HEK293 (cell line): ENCODE results near the gene SETD1B.
"Not testable (repeated sequence)": the region's sequence is repeated elsewhere in the genome, so short reads cannot be mapped to it uniquely, and the experiment has no call there.

Source experiments
- CTCF ChIA-PET: fragments of 350-600 bp; formaldehyde crosslinking; extraction: SDS; loops from one replicate; lab custom pipeline; 2021; ENCODE audit warnings: antibody characterized with exemption; lab: Yijun Ruan, JAX
- POLR2A ChIA-PET: fragments of 300-600 bp; formaldehyde crosslinking; extraction: SDS; loops from one replicate; lab custom pipeline; 2020; ENCODE audit warnings: antibody characterized with exemption, inconsistent platforms; lab: Yijun Ruan, JAX
- H3K27ac ChIP-seq: fragments of 200-500 bp; sonication (Bioruptor generic); 2 replicates; pipeline ENCODE4 v1.5.1; 2014; ENCODE audit warnings: low read depth, low read length, control low read depth, inconsistent platforms; ENCODE audit errors: extremely low read depth
- H3K36me3 ChIP-seq, 2 experiments: fragments of 200-500 bp in 1 of 2; sonication (Bioruptor generic) in 1 of 2; 1 replicate in 1 of 2; 2 replicates in 1 of 2; pipeline ENCODE4 v1.5.1; 2014 to 2017; ENCODE audit warnings: inconsistent platforms in 2 of 2, low read length in 2 of 2; ENCODE audit not compliant: control insufficient read depth in 2 of 2, insufficient read depth in 1 of 2
- H3K4me1 ChIP-seq: fragments of 200-500 bp; sonication (Bioruptor generic); 2 replicates; pipeline ENCODE4 v1.5.1; 2014; ENCODE audit warnings: mild to moderate bottlenecking, low read length, inconsistent platforms; ENCODE audit not compliant: control insufficient read depth, insufficient read depth
- H3K4me3 ChIP-seq: 2 replicates; pipeline ENCODE4 v1.5.1; 2011; ENCODE audit warnings: low read depth, mild to moderate bottlenecking, control low read depth, low read length, moderate library complexity
- H3K9me3 ChIP-seq: fragments of 200-500 bp; sonication (Bioruptor generic); 2 replicates; pipeline ENCODE4 v1.5.1; 2014; ENCODE audit warnings: low read depth, low read length, inconsistent platforms; ENCODE audit not compliant: control insufficient read depth, insufficient read depth
- ELK4 ChIP-seq: IDR thresholded peaks from 2 replicates; pipeline ENCODE4 v1.6.1; 2011; ENCODE audit warnings: mild to moderate bottlenecking, low read depth, low read length, borderline replicate concordance
- HOXD13 ChIP-seq: sonication (generic); formaldehyde crosslinking; IDR thresholded peaks from 2 replicates; pipeline ENCODE4 v1.8.0; 2022; ENCODE audit warnings: missing genetic modification reagents, borderline replicate concordance
- KLF8 ChIP-seq: fragments of 450-650 bp; formaldehyde crosslinking; IDR thresholded peaks from 2 replicates; pipeline ENCODE4 v1.5.1; 2016; ENCODE audit warnings: missing biosample characterization, missing genetic modification characterization
- MEIS1 ChIP-seq: sonication (generic); formaldehyde crosslinking; IDR thresholded peaks from 2 replicates; pipeline ENCODE4 v1.8.1; 2022; ENCODE audit warnings: missing genetic modification reagents, mild to moderate bottlenecking, borderline replicate concordance
- TCF7L2 ChIP-seq: IDR thresholded peaks from 2 replicates; pipeline ENCODE4 v1.6.1; 2011; ENCODE audit warnings: low read depth, mild to moderate bottlenecking, inconsistent platforms, low read length, moderate library complexity, borderline replicate concordance
- TRIM28 ChIP-seq: IDR thresholded peaks from 2 replicates; pipeline ENCODE4 v1.6.1; 2011; ENCODE audit warnings: low read length, control low read depth, borderline replicate concordance
- WT1 ChIP-seq: fragments of 450-650 bp; formaldehyde crosslinking; IDR thresholded peaks from 2 replicates; pipeline ENCODE4 v1.5.1; 2016; ENCODE audit warnings: missing biosample characterization, missing genetic modification characterization
- YY1 ChIP-seq: fragments of 450-650 bp; formaldehyde crosslinking; IDR thresholded peaks from 2 replicates; pipeline ENCODE4 v1.5.1; 2018; ENCODE audit warnings: missing biosample characterization, missing genetic modification characterization
- YY2 ChIP-seq: fragments of 450-650 bp; formaldehyde crosslinking; IDR thresholded peaks from 2 replicates; pipeline ENCODE4 v1.5.1; 2016; ENCODE audit warnings: missing biosample characterization, missing genetic modification characterization
- ZIC2 ChIP-seq: fragments of 450-650 bp; formaldehyde crosslinking; IDR thresholded peaks from 2 replicates; pipeline ENCODE4 v1.5.1; 2016; ENCODE audit warnings: missing biosample characterization, missing genetic modification characterization
- ZNF133 ChIP-seq: fragments of 450-650 bp; formaldehyde crosslinking; IDR thresholded peaks from 2 replicates; pipeline ENCODE4 v1.5.1; 2016; ENCODE audit warnings: missing biosample characterization, missing genetic modification characterization
- ZNF157 ChIP-seq: fragments of 450-650 bp; formaldehyde crosslinking; IDR thresholded peaks from 2 replicates; pipeline ENCODE4 v1.5.1; 2016; ENCODE audit warnings: missing biosample characterization, missing genetic modification characterization
- ZNF211 ChIP-seq: fragments of 450-650 bp; formaldehyde crosslinking; IDR thresholded peaks from 2 replicates; pipeline ENCODE4 v1.5.1; 2016; ENCODE audit warnings: low read depth, missing biosample characterization, missing genetic modification characterization
- ZNF24 ChIP-seq: fragments of 450-650 bp; formaldehyde crosslinking; IDR thresholded peaks from 2 replicates; pipeline ENCODE4 v1.5.1; 2016; ENCODE audit warnings: missing biosample characterization, missing genetic modification characterization
- ZNF280D ChIP-seq: fragments of 450-650 bp; formaldehyde crosslinking; IDR thresholded peaks from 2 replicates; pipeline ENCODE4 v1.5.1; 2016; ENCODE audit warnings: missing biosample characterization, missing genetic modification characterization
- ZNF341 ChIP-seq: fragments of 450-650 bp; formaldehyde crosslinking; IDR thresholded peaks from 2 replicates; pipeline ENCODE4; 2016; ENCODE audit warnings: low read depth, missing biosample characterization, missing genetic modification characterization
- ZNF404 ChIP-seq: fragments of 450-650 bp; formaldehyde crosslinking; IDR thresholded peaks from 2 replicates; pipeline ENCODE4 v1.5.1; 2017; ENCODE audit warnings: missing biosample characterization, missing genetic modification characterization
- ZNF416 ChIP-seq: fragments of 450-650 bp; formaldehyde crosslinking; IDR thresholded peaks from 2 replicates; pipeline ENCODE4 v1.5.1; 2016; ENCODE audit warnings: missing biosample characterization, missing genetic modification characterization
- ZNF521 ChIP-seq: fragments of 450-650 bp; formaldehyde crosslinking; IDR thresholded peaks from 2 replicates; pipeline ENCODE4 v1.5.1; 2017; ENCODE audit warnings: missing biosample characterization, mild to moderate bottlenecking, missing genetic modification characterization
- ZNF692 ChIP-seq: fragments of 450-650 bp; formaldehyde crosslinking; IDR thresholded peaks from 2 replicates; pipeline ENCODE4 v1.5.1; 2016; ENCODE audit warnings: missing biosample characterization, missing genetic modification characterization
- ZNF768 ChIP-seq: fragments of 450-650 bp; formaldehyde crosslinking; IDR thresholded peaks from 2 replicates; pipeline ENCODE4 v1.5.1; 2018; ENCODE audit warnings: missing biosample characterization, mild to moderate bottlenecking, missing genetic modification characterization
- TF ChIP-seq, protein P1 (sequence below): fragments of 450-650 bp; formaldehyde crosslinking; IDR thresholded peaks from 2 replicates; pipeline ENCODE4 v1.5.1; 2016; ENCODE audit warnings: missing biosample characterization, missing genetic modification characterization, low read depth
- TF ChIP-seq, protein P2 (sequence below): fragments of 450-650 bp; formaldehyde crosslinking; optimal IDR thresholded peaks from 2 replicates; pipeline ENCODE3; 2016; ENCODE audit warnings: missing biosample characterization, mild to moderate bottlenecking, missing genetic modification characterization

Gene SETD1B

DNA sequence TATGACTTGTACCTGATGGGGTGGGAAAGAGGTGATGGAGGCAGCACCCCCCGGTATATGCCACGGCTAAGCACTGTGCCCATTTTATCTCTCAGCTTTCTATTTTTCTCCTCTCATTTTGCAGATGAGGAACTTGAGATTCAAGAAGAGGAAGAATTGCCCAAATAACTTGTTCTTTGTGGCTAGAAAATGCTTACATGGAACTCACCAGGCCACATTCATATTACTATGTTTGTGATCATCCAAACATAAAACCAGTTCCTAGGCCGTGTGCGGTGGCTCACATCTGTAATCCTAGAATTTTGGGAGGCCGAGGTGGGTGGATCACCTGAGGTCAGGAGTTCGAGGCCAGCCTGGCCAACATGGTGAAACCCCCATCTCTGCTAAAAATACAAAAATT lies 70.3 kb downstream of the SETD1B start:
- CTCF ChIA-PET, result no interaction called here
- no peak for TF ChIP-seq ZNF341 (tag by site-specific recombination)
- TF ChIP-seq TRIM28, result no peak
- no peak for TF ChIP-seq YY2 (tag by site-specific recombination)
- TF ChIP-seq, protein P1, sequence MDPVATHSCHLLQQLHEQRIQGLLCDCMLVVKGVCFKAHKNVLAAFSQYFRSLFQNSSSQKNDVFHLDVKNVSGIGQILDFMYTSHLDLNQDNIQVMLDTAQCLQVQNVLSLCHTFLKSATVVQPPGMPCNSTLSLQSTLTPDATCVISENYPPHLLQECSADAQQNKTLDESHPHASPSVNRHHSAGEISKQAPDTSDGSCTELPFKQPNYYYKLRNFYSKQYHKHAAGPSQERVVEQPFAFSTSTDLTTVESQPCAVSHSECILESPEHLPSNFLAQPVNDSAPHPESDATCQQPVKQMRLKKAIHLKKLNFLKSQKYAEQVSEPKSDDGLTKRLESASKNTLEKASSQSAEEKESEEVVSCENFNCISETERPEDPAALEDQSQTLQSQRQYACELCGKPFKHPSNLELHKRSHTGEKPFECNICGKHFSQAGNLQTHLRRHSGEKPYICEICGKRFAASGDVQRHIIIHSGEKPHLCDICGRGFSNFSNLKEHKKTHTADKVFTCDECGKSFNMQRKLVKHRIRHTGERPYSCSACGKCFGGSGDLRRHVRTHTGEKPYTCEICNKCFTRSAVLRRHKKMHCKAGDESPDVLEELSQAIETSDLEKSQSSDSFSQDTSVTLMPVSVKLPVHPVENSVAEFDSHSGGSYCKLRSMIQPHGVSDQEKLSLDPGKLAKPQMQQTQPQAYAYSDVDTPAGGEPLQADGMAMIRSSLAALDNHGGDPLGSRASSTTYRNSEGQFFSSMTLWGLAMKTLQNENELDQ (tag by site-specific recombination), result no peak
- TF ChIP-seq MEIS1 (CRISPR knock-in tag), result no peak
- no peak for TF ChIP-seq ZIC2 (tag by site-specific recombination)
- TF ChIP-seq ELK4, result no peak
- TF ChIP-seq ZNF404 (tag by site-specific recombination), result no peak
- TF ChIP-seq ZNF133 (tag by site-specific recombination), result no peak
- TF ChIP-seq ZNF211, result no peak
- TF ChIP-seq ZNF416 (tag by site-specific recombination), result no peak
- TF ChIP-seq ZNF157 (tag by site-specific recombination), result no peak
- no peak for TF ChIP-seq ZNF280D (tag by site-specific recombination)
- TF ChIP-seq, protein P2, sequence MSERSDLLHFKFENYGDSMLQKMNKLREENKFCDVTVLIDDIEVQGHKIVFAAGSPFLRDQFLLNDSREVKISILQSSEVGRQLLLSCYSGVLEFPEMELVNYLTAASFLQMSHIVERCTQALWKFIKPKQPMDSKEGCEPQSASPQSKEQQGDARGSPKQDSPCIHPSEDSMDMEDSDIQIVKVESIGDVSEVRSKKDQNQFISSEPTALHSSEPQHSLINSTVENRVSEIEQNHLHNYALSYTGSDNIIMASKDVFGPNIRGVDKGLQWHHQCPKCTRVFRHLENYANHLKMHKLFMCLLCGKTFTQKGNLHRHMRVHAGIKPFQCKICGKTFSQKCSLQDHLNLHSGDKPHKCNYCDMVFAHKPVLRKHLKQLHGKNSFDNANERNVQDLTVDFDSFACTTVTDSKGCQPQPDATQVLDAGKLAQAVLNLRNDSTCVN (tag by site-specific recombination), result no peak
- TF ChIP-seq ZNF768 (tag by site-specific recombination), result no peak
- TF ChIP-seq HOXD13, result no peak

GRCh38 chr12:121875582-121875981 lies 71.8 kb downstream of the SETD1B start:
- no peak overlapping the region for H3K4me3 ChIP-seq
- no peaks in the 10 kb centered on the region for H3K36me3 ChIP-seq
- CTCF ChIA-PET, result interaction anchor here (0.6 to 1.6 kb wide), 4 partner anchors 12 to 379 kb away, joined by 3 to 5 read pairs (median 4); no protein-coding TSS in a partner anchor
- no peaks in the 10 kb centered on the region for H3K9me3 ChIP-seq
- POLR2A ChIA-PET, result no interaction called here
- H3K4me1 ChIP-seq, result no peaks in the 10 kb centered on the region
- TF ChIP-seq WT1 (tag by site-specific recombination), result no peak
- TF ChIP-seq YY1 (tag by site-specific recombination), result no peak
- no peak for TF ChIP-seq TCF7L2
- TF ChIP-seq ZNF692 (tag by site-specific recombination), result no peak
- no peak for TF ChIP-seq KLF8 (tag by site-specific recombination)
- TF ChIP-seq ZNF157 (tag by site-specific recombination), result no peak
- no peak for TF ChIP-seq ZNF521 (tag by site-specific recombination)
- TF ChIP-seq ZNF133 (tag by site-specific recombination), result no peak
- no peak for TF ChIP-seq ZNF24 (tag by site-specific recombination)
- no peak for TF ChIP-seq ZNF768 (tag by site-specific recombination)
- H3K27ac ChIP-seq, result no peak overlapping the region

More for the DNA sequence above, 70.3 kb downstream of the SETD1B start:
- no peak overlapping the region for H3K4me3 ChIP-seq
- no peaks in the 10 kb centered on the region for H3K36me3 ChIP-seq
- H3K4me1 ChIP-seq, result no peaks in the 10 kb centered on the region
- no peak overlapping the region for H3K27ac ChIP-seq
- H3K9me3 ChIP-seq, result no peaks in the 10 kb centered on the region
- POLR2A ChIA-PET, result no interaction called here

DNA sequence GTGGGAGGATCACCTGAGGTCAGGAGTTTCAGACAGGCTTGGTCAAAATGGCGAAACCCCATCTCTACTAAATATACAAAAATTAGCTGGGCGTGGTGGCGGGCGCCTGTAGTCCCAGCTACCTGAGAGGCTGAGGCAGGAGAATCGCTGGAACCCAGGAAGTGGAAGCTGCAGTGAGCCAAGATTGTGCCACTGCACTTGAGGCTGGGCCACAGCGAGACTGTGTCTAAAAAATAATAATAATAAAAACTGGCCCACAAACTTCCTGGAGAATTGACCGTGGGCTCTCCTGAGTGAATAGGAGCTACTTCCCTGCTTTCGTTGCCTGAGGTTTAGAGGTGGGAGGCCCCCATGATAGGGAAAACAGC lies 72.3 kb downstream of the SETD1B start:
- H3K27ac ChIP-seq, H3K36me3 ChIP-seq, H3K4me3 ChIP-seq, H3K9me3 ChIP-seq, H3K4me1 ChIP-seq, POLR2A ChIA-PET: not testable (repeated sequence)
- CTCF ChIA-PET, result interaction anchor here (0.6 to 1.6 kb wide), 4 partner anchors 12 to 380 kb away, joined by 3 to 5 read pairs (median 4); no protein-coding TSS in a partner anchor
